ENCODE results near the gene TNFSF8. TPM values are rescaled to one million over a fixed set of nuclear protein-coding genes. Genes with fewer than 3 reads are reported as not detected.

TNFSF8 gene
- total and polyA plus RNA-seq, 2 donors (not counting 3 experiments of a cell fraction or from before 2014, with no cell fraction given) = not detected

DNA sequence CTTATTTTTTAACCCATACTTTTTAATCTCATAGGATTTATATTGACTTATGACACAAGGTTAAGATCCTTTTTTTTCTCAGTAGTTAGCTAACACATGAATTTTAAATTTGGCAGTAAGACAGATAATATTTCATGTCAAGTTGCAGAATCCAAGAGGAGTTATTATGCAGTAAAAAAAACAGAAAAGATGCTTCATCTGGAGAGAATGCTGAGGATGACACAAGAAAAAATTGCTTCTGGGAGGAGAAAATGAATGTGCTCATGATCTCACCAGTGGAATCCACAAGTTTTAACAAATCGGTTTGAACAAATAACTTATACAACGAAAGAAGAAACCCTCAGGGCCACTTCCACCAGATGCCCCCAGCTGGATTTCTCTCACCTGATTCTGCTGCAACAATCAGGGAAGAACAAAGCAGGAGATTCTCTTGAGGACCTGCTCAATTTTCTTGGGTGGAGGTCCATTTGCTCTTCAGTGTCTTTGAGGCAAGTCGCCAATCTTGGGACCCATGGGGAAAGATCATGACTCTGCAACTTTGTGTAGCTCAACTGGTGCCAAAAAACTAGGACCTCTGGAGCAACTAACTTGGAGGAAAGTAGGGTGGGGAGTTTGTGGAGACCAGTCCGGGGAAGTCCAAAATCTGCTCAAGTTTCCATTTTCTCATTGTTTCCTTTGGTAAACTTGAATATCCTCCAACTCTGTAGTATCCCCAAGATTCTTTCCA lies 74.0 kb downstream of the TNFSF8 start:
- no peak overlapping the region for H2AFZ ChIP-seq (ENCODE audit: low read depth, low read length)
- no peaks in the 10 kb centered on the region for H3K36me3 ChIP-seq (ENCODE audit: control insufficient read depth in 2 of 2, extremely low read depth in 1 of 2, insufficient read depth in 2 of 2, low read length in 2 of 2)
- dilution Hi-C loops (cut with MboI; ENCODE audit: extremely low pct_ligation_motif_present, low sequenced_read_pairs) (no loop called here), intact Hi-C loops (cut with micrococcal nuclease) (no loop called here)
- no peaks in the 10 kb centered on the region for H4K20me1 ChIP-seq (replicated peaks; ENCODE audit: control insufficient read depth, extremely low read depth, insufficient read depth, low read length)
- ChIA-PET CTCF (interaction anchor here (2.1 kb wide), 1 partner anchor 50 kb away, joined by 9 read pairs; no protein-coding TSS in a partner anchor), POLR2A (no interaction called here)
- no peaks in the 10 kb centered on the region for H3K9me1 ChIP-seq (replicated peaks; ENCODE audit: control insufficient read depth, extremely low read depth, insufficient read depth, low read length)
- no peak overlapping the region for H3K9ac ChIP-seq (replicated peaks; ENCODE audit: extremely low read depth, insufficient read depth, low read length)
- H3K4me1 ChIP-seq (ENCODE audit: control insufficient read depth, extremely low read depth, insufficient read depth, low read length) = peaks cover 7% of the 10 kb centered on the region
- DNase-seq (ENCODE audit: low read depth, low spot score) = no peak
- peak; percentile 52 for FAIRE-seq
- TF ChIP-seq, protein P1, sequence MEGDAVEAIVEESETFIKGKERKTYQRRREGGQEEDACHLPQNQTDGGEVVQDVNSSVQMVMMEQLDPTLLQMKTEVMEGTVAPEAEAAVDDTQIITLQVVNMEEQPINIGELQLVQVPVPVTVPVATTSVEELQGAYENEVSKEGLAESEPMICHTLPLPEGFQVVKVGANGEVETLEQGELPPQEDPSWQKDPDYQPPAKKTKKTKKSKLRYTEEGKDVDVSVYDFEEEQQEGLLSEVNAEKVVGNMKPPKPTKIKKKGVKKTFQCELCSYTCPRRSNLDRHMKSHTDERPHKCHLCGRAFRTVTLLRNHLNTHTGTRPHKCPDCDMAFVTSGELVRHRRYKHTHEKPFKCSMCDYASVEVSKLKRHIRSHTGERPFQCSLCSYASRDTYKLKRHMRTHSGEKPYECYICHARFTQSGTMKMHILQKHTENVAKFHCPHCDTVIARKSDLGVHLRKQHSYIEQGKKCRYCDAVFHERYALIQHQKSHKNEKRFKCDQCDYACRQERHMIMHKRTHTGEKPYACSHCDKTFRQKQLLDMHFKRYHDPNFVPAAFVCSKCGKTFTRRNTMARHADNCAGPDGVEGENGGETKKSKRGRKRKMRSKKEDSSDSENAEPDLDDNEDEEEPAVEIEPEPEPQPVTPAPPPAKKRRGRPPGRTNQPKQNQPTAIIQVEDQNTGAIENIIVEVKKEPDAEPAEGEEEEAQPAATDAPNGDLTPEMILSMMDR (IDR thresholded peaks at IDR 0.05; ENCODE audit: extremely low read depth in 1 of 2, insufficient read depth in 1 of 2, low read depth in 1 of 2, low read length in 2 of 2) = no peak
- TF ChIP-seq EZH2 (IDR thresholded peaks at IDR 0.05; ENCODE audit: borderline replicate concordance, low read depth, low read length, severe bottlenecking) = no peak
- no peak for TF ChIP-seq POLR2A (IDR thresholded peaks at IDR 0.05; ENCODE audit: low read depth, low read length)
- TF ChIP-seq, protein P2, sequence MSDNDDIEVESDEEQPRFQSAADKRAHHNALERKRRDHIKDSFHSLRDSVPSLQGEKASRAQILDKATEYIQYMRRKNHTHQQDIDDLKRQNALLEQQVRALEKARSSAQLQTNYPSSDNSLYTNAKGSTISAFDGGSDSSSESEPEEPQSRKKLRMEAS (IDR thresholded peaks at IDR 0.05; ENCODE audit: insufficient read depth, insufficient read length) = no peak
- TF ChIP-seq GATA2 (IDR thresholded peaks at IDR 0.05; ENCODE audit: insufficient read depth, insufficient read length, low read depth, low read length) = no peak
- TF ChIP-seq MYC (IDR thresholded peaks at IDR 0.05; ENCODE audit: low read depth, low read length) = no peak
- TF ChIP-seq FOS (IDR thresholded peaks at IDR 0.05; ENCODE audit: borderline replicate concordance, insufficient read depth, low read length) = no peak
- TF ChIP-seq JUN (IDR thresholded peaks at IDR 0.05; ENCODE audit: borderline replicate concordance, insufficient read depth, insufficient read length, low read depth) = no peak
- no peak for TF ChIP-seq POLR2AphosphoS5 (IDR thresholded peaks at IDR 0.05; ENCODE audit: insufficient read depth, low read depth, low read length)
- H3K9me3 ChIP-seq (replicated peaks; ENCODE audit: control insufficient read depth, insufficient read depth, low read length) = no peaks in the 10 kb centered on the region
- no peak overlapping the region for H3K4me2 ChIP-seq (ENCODE audit: insufficient read depth, low read length)
- no peak overlapping the region for H3K4me3 ChIP-seq (replicated peaks in 1 of 3; ENCODE audit: insufficient read depth in 1 of 3, low read depth in 1 of 3, low read length in 3 of 3)
- H3K79me2 ChIP-seq (ENCODE audit: control insufficient read depth, insufficient read depth, low read length) = no peaks in the 10 kb centered on the region
- H3K27me3 ChIP-seq (ENCODE audit: control insufficient read depth in 2 of 2, insufficient read depth in 2 of 2, low read length in 2 of 2) = no peaks in the 10 kb centered on the region
- BruUV-seq (replicated peaks) = no TSS peak
- H3K27ac ChIP-seq (ENCODE audit: insufficient read depth, low read depth, low read length) = no peak overlapping the region
